ENCODE measurements around the gene NR5A1. TPM values are rescaled to one million over a fixed set of nuclear protein-coding genes. Genes with fewer than 3 reads are reported as not detected.

The NR5A1 gene
- total RNA-seq, 4 donors from 2014 or later: not detected

DNA sequence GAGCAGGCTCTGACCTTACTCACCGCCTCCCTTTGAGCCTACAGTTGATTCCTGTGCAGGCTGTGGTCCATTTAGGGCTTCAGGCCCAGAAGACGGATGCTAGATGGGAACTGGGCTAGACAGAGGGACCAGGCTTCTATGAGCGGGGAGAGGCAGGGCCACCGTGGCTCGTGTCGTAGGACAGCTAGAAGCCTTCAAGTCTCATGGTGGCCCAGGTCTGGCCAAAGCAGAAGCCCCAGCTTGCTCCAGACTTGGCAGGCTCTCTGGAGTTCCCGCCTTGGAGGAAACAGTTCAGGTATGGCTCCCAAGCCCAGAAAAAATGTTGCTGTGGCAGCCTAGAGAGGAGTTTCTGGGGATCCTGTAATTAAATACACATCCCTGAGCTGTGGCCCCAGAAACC is 10.9 kb upstream of the NR5A1 start:
- no peak for ATAC-seq
- no peak overlapping the region for H3K4me3 ChIP-seq
- TF ChIP-seq EP300 (IDR thresholded peaks at IDR 0.05) (no peak), POLR2AphosphoS5 (IDR thresholded peaks at IDR 0.05) (no peak), POLR2A (IDR thresholded peaks at IDR 0.05) (no peak)
- TF ChIP-seq, protein P1, sequence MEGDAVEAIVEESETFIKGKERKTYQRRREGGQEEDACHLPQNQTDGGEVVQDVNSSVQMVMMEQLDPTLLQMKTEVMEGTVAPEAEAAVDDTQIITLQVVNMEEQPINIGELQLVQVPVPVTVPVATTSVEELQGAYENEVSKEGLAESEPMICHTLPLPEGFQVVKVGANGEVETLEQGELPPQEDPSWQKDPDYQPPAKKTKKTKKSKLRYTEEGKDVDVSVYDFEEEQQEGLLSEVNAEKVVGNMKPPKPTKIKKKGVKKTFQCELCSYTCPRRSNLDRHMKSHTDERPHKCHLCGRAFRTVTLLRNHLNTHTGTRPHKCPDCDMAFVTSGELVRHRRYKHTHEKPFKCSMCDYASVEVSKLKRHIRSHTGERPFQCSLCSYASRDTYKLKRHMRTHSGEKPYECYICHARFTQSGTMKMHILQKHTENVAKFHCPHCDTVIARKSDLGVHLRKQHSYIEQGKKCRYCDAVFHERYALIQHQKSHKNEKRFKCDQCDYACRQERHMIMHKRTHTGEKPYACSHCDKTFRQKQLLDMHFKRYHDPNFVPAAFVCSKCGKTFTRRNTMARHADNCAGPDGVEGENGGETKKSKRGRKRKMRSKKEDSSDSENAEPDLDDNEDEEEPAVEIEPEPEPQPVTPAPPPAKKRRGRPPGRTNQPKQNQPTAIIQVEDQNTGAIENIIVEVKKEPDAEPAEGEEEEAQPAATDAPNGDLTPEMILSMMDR (IDR thresholded peaks at IDR 0.05): no peak
- H3K27me3 ChIP-seq: peaks cover 5% of the 10 kb centered on the region
- 80 to 100% methylated on average over 1 of the region's 7 CpGs for WGBS, 2 donors (ENCODE audit: low coverage in 1 of 2)
- H3K9me3 ChIP-seq: no peaks in the 10 kb centered on the region
- no peaks in the 10 kb centered on the region for H3K36me3 ChIP-seq
- no peaks in the 10 kb centered on the region for H3K4me1 ChIP-seq
- no peak overlapping the region for H3K27ac ChIP-seq

DNA sequence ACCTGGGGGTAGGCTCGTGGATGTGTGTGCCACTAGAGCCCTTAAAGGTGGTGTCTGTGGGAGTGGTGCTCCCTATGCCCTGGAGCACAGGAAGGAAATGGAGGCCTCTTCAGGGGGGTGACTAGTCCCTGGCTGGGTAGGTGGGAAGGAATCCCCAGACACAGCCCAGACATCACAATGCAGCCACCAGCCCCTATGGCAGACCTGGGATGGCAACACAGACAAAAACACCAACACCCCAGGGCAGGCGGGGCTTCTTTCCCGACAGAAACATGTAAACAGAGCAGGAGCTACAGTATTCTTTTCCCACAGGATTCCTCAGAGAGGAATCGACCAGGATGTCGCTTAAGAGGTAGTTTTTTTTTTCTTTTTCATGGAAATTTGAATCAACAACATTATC is 10.4 kb upstream of the NR5A1 start:
- H3K27ac ChIP-seq: no peak overlapping the region
- H3K4me3 ChIP-seq: no peak overlapping the region
- WGBS, 2 donors (ENCODE audit: low coverage in 1 of 2): 47 to 92% methylated on average over 2 of the region's 5 CpGs
- H3K36me3 ChIP-seq: no peaks in the 10 kb centered on the region
- no peak for TF ChIP-seq POLR2AphosphoS5 (IDR thresholded peaks at IDR 0.05)
- no peak for TF ChIP-seq EP300 (IDR thresholded peaks at IDR 0.05)
- TF ChIP-seq POLR2A (IDR thresholded peaks at IDR 0.05): no peak
- TF ChIP-seq, protein P1 (IDR thresholded peaks at IDR 0.05): no peak
- no peak for ATAC-seq
- no peaks in the 10 kb centered on the region for H3K9me3 ChIP-seq
- H3K4me1 ChIP-seq: no peaks in the 10 kb centered on the region
- peaks cover 5% of the 10 kb centered on the region for H3K27me3 ChIP-seq

DNA sequence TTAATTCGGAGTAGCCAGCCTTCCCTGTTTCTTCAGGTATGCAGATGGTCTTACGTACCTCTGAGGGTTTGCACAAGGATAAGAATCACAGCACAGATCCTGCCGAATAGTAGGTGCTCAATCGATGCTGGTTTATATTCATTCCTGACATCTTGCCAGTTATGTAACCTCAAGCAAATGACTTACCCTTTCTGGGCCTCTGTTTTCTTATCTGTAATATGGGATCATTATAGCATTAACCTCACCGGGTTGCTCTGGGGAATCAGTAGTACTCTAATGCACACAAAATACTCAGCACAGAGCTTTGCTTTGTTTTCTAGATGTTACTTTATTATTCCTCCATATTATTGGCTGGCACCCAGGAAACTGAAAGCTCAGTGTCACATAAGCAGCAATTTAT is 7.7 kb upstream of the NR5A1 start:
- no peak overlapping the region for H3K4me3 ChIP-seq
- 60 to 90% methylated on average over 3 of the region's 5 CpGs for WGBS, 2 donors (ENCODE audit: low coverage in 1 of 2)
- TF ChIP-seq POLR2AphosphoS5 (IDR thresholded peaks at IDR 0.05) (no peak), EP300 (IDR thresholded peaks at IDR 0.05) (no peak), POLR2A (IDR thresholded peaks at IDR 0.05) (no peak)
- TF ChIP-seq, protein P1 (IDR thresholded peaks at IDR 0.05): no peak

DNA sequence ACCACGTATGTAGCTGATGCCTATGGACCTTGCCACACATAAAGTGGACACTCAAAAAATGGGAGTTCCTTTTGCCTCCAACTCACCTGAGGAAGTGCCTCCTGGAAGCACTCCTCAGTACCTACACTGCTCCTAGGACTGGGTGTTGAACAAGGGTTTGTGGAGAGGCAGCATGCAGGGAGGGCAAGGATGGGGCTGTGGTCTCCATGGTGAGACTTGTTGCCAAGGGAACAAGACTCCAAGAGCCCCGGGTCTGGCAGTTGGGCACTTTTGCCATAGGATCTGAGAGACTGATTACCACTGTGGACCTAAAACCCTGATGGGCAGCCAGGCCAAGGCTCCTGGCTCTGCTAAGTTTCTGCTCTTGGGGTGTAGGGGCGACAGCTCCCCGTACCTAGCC is 6.9 kb upstream of the NR5A1 start:
- TF ChIP-seq, protein P1 (IDR thresholded peaks at IDR 0.05): no peak
- TF ChIP-seq POLR2AphosphoS5 (IDR thresholded peaks at IDR 0.05): no peak
- TF ChIP-seq EP300 (IDR thresholded peaks at IDR 0.05): no peak
- TF ChIP-seq POLR2A (IDR thresholded peaks at IDR 0.05): no peak
- Histone ChIP-seq H3K4me1 (no peaks in the 10 kb centered on the region), H3K27me3 (peaks cover 16% of the 10 kb centered on the region), H3K9me3 (no peaks in the 10 kb centered on the region), H3K4me3 (no peak overlapping the region), H3K36me3 (no peaks in the 10 kb centered on the region), H3K27ac (no peak overlapping the region)
- ATAC-seq: no peak
- WGBS, 2 donors (ENCODE audit: low coverage in 1 of 2): 73% methylated on average over 3 of the region's 4 CpGs; no CpG with 5 or more reads in 1 of the 2 donors

More for the DNA sequence above, 7.7 kb upstream of the NR5A1 start:
- no peaks in the 10 kb centered on the region for H3K36me3 ChIP-seq
- H3K27ac ChIP-seq: no peak overlapping the region
- no peaks in the 10 kb centered on the region for H3K9me3 ChIP-seq
- ATAC-seq: no peak
- no peaks in the 10 kb centered on the region for H3K4me1 ChIP-seq
- peaks cover 16% of the 10 kb centered on the region for H3K27me3 ChIP-seq

DNA sequence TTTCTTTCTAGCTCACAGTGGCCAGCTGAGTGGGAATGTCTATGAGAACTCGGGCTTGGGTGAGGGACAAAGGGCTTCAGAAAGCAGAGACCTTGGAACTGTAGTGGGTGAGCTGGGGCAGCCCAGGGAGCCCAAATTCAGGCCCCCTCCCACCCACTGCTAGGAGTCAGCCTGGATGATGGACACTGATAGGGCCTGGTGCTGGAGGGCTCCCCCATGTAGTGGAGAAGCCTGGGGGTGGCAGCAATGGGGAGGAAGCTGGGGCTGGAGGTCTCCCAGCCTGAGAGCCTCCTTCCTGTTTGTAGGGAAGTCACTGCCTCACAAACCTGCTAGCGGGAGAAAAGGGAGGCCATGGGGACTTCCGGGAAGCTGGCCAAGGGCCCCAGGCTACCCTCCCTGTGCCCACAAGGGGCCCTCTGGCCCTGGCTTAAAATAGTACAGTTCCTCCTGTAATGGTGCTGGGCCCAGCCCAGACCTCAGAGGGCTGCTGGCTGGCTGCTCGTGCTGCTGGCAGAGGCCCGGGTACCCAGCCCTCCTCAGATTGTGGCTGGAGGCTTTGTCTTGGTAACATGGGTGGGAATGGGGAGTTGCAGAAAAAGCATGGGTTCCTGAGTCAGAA is 6.3 kb upstream of the NR5A1 start:
- Histone ChIP-seq H3K4me3 (no peak overlapping the region), H3K4me1 (no peaks in the 10 kb centered on the region), H3K27me3 (peaks cover 16% of the 10 kb centered on the region), H3K9me3 (no peaks in the 10 kb centered on the region), H3K27ac (no peak overlapping the region), H3K36me3 (no peaks in the 10 kb centered on the region)
- TF ChIP-seq POLR2A (IDR thresholded peaks at IDR 0.05): no peak
- TF ChIP-seq, protein P1 (IDR thresholded peaks at IDR 0.05): no peak
- no peak for TF ChIP-seq EP300 (IDR thresholded peaks at IDR 0.05)
- TF ChIP-seq POLR2AphosphoS5 (IDR thresholded peaks at IDR 0.05): no peak
- 40% methylated on average over 1 of the region's 5 CpGs; no CpG with 5 or more reads in 1 of the 2 donors for WGBS, 2 donors (ENCODE audit: low coverage in 1 of 2)
- ATAC-seq: no peak

Data from gastroesophageal sphincter (tissue), 4 donors.